Osteocyte (in vitro differentiated cells): ENCODE measurements around the gene SEC61B. TPM values are rescaled to one million over a fixed set of nuclear protein-coding genes. Genes with fewer than 3 reads are reported as not detected.

Source experiments
- DNase-seq: peaks from one replicate; pipeline ENCODE4 v3.0.0; 2021; ENCODE audit warnings: mixed read lengths; ENCODE audit not compliant: unreplicated experiment; ENCODE audit errors: extremely low spot score
- H3K27ac Mint-ChIP-seq: one replicate; pipeline ENCODE4 v1.8.0; 2021; ENCODE audit warnings: mild to moderate bottlenecking, mixed read lengths; ENCODE audit not compliant: unreplicated experiment
- H3K27me3 Mint-ChIP-seq: one replicate; pipeline ENCODE4 v1.8.0; 2021; ENCODE audit warnings: mixed read lengths; ENCODE audit not compliant: unreplicated experiment
- H3K36me3 Mint-ChIP-seq: one replicate; pipeline ENCODE4 v1.8.0; 2021; ENCODE audit warnings: mixed read lengths; ENCODE audit not compliant: unreplicated experiment
- H3K4me1 Mint-ChIP-seq: one replicate; pipeline ENCODE4 v1.8.0; 2021; ENCODE audit warnings: mixed read lengths; ENCODE audit not compliant: unreplicated experiment
- H3K4me3 Mint-ChIP-seq: one replicate; pipeline ENCODE4 v1.8.0; 2021; ENCODE audit warnings: mild to moderate bottlenecking, moderate library complexity, mixed read lengths; ENCODE audit not compliant: unreplicated experiment
- H3K9me3 Mint-ChIP-seq: one replicate; pipeline ENCODE4 v1.8.0; 2021; ENCODE audit warnings: mixed read lengths; ENCODE audit not compliant: unreplicated experiment
- total RNA-seq: library from RNA; stranded (reverse); gene quantifications from 2 replicates; pipeline ENCODE4 v1.2.1, GENCODE V29; 2021
- TF ChIP-seq, protein P1 (sequence below): fragments of 200-600 bp; sonication (generic); IDR thresholded peaks from 2 replicates; pipeline ENCODE4 v1.5.0; 2021; ENCODE audit warnings: antibody characterized with exemption, mild to moderate bottlenecking, moderate library complexity

Gene SEC61B
- total RNA-seq, 1 donor from 2014 or later, result 148 TPM

DNA sequence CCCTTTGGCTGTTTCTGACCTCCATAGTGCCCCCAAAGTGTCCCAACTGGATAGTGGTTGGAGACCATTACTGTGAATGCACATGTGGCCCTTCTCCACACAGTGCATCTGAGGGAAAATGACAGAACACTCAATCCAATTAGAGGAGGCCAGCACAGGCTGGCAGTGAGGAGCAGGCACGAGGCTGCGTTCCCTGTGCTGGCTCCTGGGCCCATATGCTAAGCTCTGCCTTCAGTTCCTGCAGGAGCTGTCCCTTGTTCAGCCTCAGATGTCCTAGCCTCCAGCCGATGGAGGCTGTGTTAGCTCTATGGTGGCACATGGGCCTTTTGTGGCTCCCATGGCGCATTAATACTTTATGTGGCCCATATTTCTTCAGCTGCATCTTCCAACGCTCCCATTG, 36.1 kb upstream of the SEC61B start:
- H3K4me1 Mint-ChIP-seq, result peaks cover 6% of the 10 kb centered on the region
- H3K27me3 Mint-ChIP-seq, result peaks cover 36% of the 10 kb centered on the region
- TF ChIP-seq, protein P1, sequence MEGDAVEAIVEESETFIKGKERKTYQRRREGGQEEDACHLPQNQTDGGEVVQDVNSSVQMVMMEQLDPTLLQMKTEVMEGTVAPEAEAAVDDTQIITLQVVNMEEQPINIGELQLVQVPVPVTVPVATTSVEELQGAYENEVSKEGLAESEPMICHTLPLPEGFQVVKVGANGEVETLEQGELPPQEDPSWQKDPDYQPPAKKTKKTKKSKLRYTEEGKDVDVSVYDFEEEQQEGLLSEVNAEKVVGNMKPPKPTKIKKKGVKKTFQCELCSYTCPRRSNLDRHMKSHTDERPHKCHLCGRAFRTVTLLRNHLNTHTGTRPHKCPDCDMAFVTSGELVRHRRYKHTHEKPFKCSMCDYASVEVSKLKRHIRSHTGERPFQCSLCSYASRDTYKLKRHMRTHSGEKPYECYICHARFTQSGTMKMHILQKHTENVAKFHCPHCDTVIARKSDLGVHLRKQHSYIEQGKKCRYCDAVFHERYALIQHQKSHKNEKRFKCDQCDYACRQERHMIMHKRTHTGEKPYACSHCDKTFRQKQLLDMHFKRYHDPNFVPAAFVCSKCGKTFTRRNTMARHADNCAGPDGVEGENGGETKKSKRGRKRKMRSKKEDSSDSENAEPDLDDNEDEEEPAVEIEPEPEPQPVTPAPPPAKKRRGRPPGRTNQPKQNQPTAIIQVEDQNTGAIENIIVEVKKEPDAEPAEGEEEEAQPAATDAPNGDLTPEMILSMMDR, result no peak
- DNase-seq, result no peak
- no peaks in the 10 kb centered on the region for H3K9me3 Mint-ChIP-seq
- no peak overlapping the region for H3K4me3 Mint-ChIP-seq
- H3K27ac Mint-ChIP-seq, result no peak overlapping the region
- no peaks in the 10 kb centered on the region for H3K36me3 Mint-ChIP-seq

DNA sequence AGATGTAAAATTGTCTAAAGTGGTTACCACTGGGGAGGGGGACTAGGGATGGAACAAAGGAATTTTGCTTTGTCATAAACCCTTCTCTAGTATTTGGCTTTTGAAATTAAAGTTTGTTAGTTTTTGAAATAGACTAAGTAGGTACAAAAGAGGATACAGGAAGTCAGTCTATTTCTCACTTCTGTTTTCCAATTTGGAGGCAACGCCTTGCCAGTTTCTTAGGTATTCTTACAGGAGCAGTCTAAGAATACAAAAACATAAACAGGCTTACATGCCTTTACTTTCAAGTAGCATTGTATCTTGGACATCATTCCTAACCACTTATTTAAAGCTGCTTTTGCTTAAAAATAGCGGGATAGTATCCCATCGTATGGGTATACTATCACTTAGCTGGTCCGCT, 34.8 kb upstream of the SEC61B start:
- TF ChIP-seq, protein P1, result no peak
- H3K4me1 Mint-ChIP-seq, result peaks cover 6% of the 10 kb centered on the region
- no peak overlapping the region for H3K27ac Mint-ChIP-seq
- H3K4me3 Mint-ChIP-seq, result no peak overlapping the region
- no peaks in the 10 kb centered on the region for H3K36me3 Mint-ChIP-seq
- H3K9me3 Mint-ChIP-seq, result no peaks in the 10 kb centered on the region
- peaks cover 48% of the 10 kb centered on the region for H3K27me3 Mint-ChIP-seq
- no peak for DNase-seq

- TF ChIP-seq, protein P1, result no peak
- H3K27me3 Mint-ChIP-seq, result peaks cover 61% of the 10 kb centered on the region
- H3K4me3 Mint-ChIP-seq, result no peak overlapping the region
- H3K36me3 Mint-ChIP-seq, result no peaks in the 10 kb centered on the region
- H3K9me3 Mint-ChIP-seq, result no peaks in the 10 kb centered on the region
- H3K27ac Mint-ChIP-seq, result no peak overlapping the region
- peaks cover 6% of the 10 kb centered on the region for H3K4me1 Mint-ChIP-seq
- no peak for DNase-seq
These were observed 32.9 kb upstream of the SEC61B start for GRCh38 chr9:99189186-99189585.

- no peak overlapping the region for H3K4me3 Mint-ChIP-seq
- H3K27me3 Mint-ChIP-seq, result peaks cover 62% of the 10 kb centered on the region
- no peaks in the 10 kb centered on the region for H3K36me3 Mint-ChIP-seq
- TF ChIP-seq, protein P1, result no peak
- no peaks in the 10 kb centered on the region for H3K9me3 Mint-ChIP-seq
- H3K27ac Mint-ChIP-seq, result no peak overlapping the region
- DNase-seq, result no peak
- H3K4me1 Mint-ChIP-seq, result peaks cover 4% of the 10 kb centered on the region
These were observed 32.0 kb upstream of the SEC61B start for GRCh38 chr9:99189887-99190596.

DNA sequence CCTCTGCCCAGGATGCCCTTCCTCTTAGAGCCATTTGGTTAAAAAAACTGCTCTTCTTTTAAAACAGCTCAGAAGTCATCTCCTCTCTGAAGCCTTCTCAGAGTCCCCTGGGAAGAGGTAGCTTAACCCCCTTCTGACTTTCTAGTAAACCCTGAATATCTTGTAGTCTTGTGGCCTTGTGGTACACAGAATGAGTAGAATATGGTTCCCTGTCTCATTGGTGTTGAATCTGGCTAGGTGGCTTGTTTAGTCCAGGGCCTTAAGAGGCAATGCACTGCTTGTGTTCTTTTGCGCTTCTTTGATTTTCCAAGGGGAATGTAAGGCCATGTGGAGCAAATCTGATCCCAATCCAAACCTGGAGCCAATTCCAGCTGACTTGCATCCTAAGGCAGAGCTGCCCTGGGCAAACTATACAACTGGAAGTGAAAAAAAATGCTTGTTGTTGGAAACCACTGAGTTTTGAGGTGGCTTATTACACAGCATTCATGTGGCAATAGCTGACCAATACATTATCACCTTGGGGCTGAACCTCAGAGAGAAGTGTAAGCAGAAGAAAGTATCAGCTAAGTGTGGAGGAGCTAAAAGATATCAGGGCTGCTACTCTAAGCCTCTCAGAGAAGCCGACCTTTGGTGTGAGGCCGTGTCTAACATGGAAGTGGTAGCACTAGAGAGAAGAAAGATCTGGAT, 31.3 kb upstream of the SEC61B start:
- DNase-seq, result no peak
- H3K9me3 Mint-ChIP-seq, result no peaks in the 10 kb centered on the region
- no peak overlapping the region for H3K27ac Mint-ChIP-seq
- peaks cover 4% of the 10 kb centered on the region for H3K4me1 Mint-ChIP-seq
- H3K36me3 Mint-ChIP-seq, result no peaks in the 10 kb centered on the region
- TF ChIP-seq, protein P1, result no peak
- H3K27me3 Mint-ChIP-seq, result peaks cover 64% of the 10 kb centered on the region
- H3K4me3 Mint-ChIP-seq, result no peak overlapping the region
